GM10847 (cell line): Measurements from ENCODE around the gene MINDY4.

ENCODE experiments used
- POLR2A ChIP-seq: IDR thresholded peaks from 2 replicates; pipeline ENCODE4 v1.6.1; 2011; ENCODE audit not compliant: insufficient read length; ENCODE audit errors: extremely low read depth

The MINDY4 gene

GRCh38 chr7:30831936-30832335 lies 60.7 kb downstream of the MINDY4 start:
- no peak for TF ChIP-seq POLR2A

- no peak for TF ChIP-seq POLR2A
Measured at GRCh38 chr7:30835396-30835915, 64.2 kb downstream of the MINDY4 start.

GRCh38 chr7:30836991-30837390 lies 65.8 kb downstream of the MINDY4 start:
- no peak for TF ChIP-seq POLR2A

- TF ChIP-seq POLR2A = no peak
Measured at GRCh38 chr7:30837581-30837980, 66.4 kb downstream of the MINDY4 start.

GRCh38 chr7:30838008-30838407 lies 66.8 kb downstream of the MINDY4 start:
- no peak for TF ChIP-seq POLR2A

GRCh38 chr7:30840141-30841024 lies 69.2 kb downstream of the MINDY4 start:
- no peak for TF ChIP-seq POLR2A

GRCh38 chr7:30841025-30841735 lies 70.0 kb downstream of the MINDY4 start:
- no peak for TF ChIP-seq POLR2A

GRCh38 chr7:30841801-30842541 lies 70.8 kb downstream of the MINDY4 start:
- TF ChIP-seq POLR2A = no peak

GRCh38 chr7:30842542-30843451 lies 71.6 kb downstream of the MINDY4 start:
- TF ChIP-seq POLR2A = no peak

GRCh38 chr7:30843741-30844482 lies 72.7 kb downstream of the MINDY4 start:
- no peak for TF ChIP-seq POLR2A

GRCh38 chr7:30844483-30844874 lies 73.3 kb downstream of the MINDY4 start:
- TF ChIP-seq POLR2A = no peak

GRCh38 chr7:30844916-30845315 lies 73.7 kb downstream of the MINDY4 start:
- TF ChIP-seq POLR2A = no peak

- no peak for TF ChIP-seq POLR2A
Measured at GRCh38 chr7:30845426-30846135, 74.4 kb downstream of the MINDY4 start.
